ENCODE results near the gene DHFR.

- no peak for TF ChIP-seq CTCF (IDR thresholded peaks at IDR 0.05 in 8 of 11, conservative IDR thresholded peaks at IDR 0.05 in 3 of 11)
- no peak for TF ChIP-seq POLR2A (IDR thresholded peaks at IDR 0.05)
Observed at GRCh38 chr5:80701597-80701996, 46.8 kb upstream of the DHFR start.
